Osteoblast (primary cell): ENCODE measurements around the gene TP53I3. TPM values are rescaled to one million over a fixed set of nuclear protein-coding genes. Genes with fewer than 3 reads are reported as not detected.

Experiments
- DNase-seq: peaks from one replicate; pipeline ENCODE4 v3.0.0; 2011; ENCODE audit warnings: low spot score, mixed read lengths; ENCODE audit not compliant: insufficient read length; ENCODE audit errors: missing footprints
- H2AFZ ChIP-seq: 2 replicates; pipeline ENCODE4 v1.6.0; 2011; ENCODE audit warnings: mild to moderate bottlenecking, low read length
- H3K27ac ChIP-seq: 2 replicates; pipeline ENCODE4 v1.5.1; 2011; ENCODE audit warnings: mild to moderate bottlenecking, low read depth, low read length, moderate library complexity
- H3K27me3 ChIP-seq: 2 replicates; pipeline ENCODE4 v1.6.0; 2012; ENCODE audit warnings: mild to moderate bottlenecking, control low read depth, inconsistent platforms, low read length, moderate library complexity; ENCODE audit not compliant: insufficient read depth
- H3K36me3 ChIP-seq: 2 replicates; pipeline ENCODE4 v1.5.1; 2011; ENCODE audit warnings: mild to moderate bottlenecking, low read length, control low read depth, moderate library complexity; ENCODE audit not compliant: insufficient read depth
- H3K4me1 ChIP-seq: 2 replicates; pipeline ENCODE4 v1.5.1; 2011; ENCODE audit warnings: mild to moderate bottlenecking, low read length, control low read depth, moderate library complexity; ENCODE audit not compliant: insufficient read depth
- H3K4me2 ChIP-seq: 2 replicates; pipeline ENCODE4 v1.6.0; 2011; ENCODE audit warnings: mild to moderate bottlenecking, low read length; ENCODE audit not compliant: insufficient read depth
- H3K4me3 ChIP-seq: fragments of 200-600 bp; sonication (generic); 3 replicates; pipeline ENCODE4 v1.5.1; 2012; ENCODE audit warnings: mild to moderate bottlenecking, low read length, inconsistent platforms; ENCODE audit not compliant: insufficient read depth
- H3K79me2 ChIP-seq: 2 replicates; pipeline ENCODE4 v1.6.0; 2012; ENCODE audit warnings: mild to moderate bottlenecking, low read length, control low read depth, inconsistent platforms; ENCODE audit not compliant: insufficient read depth
- H3K9me3 ChIP-seq: 2 replicates; pipeline ENCODE4 v1.5.1; 2011; ENCODE audit warnings: low read depth, low read length, control low read depth
- H4K20me1 ChIP-seq: 2 replicates; pipeline ENCODE4 v1.6.0; 2012; ENCODE audit warnings: mild to moderate bottlenecking, low read length, control low read depth; ENCODE audit not compliant: insufficient read depth
- CTCF ChIP-seq: IDR thresholded peaks from 2 replicates; pipeline ENCODE4 v1.5.1; 2011; ENCODE audit warnings: mild to moderate bottlenecking, low read depth, low read length, moderate library complexity; ENCODE audit errors: extremely low read depth
- total RNA-seq: library from RNA; depleted of rRNA; stranded (reverse); fragments of >200 nt; gene quantifications from 2 replicates; pipeline ENCODE4 v1.2.3, GENCODE V29; 2012

The TP53I3 gene
- total RNA-seq, 1 donor, result 59.4 TPM

- Histone ChIP-seq H2AFZ (peak overlapping the region; percentile 85), H3K4me2 (peak overlapping the region; percentile 86), H3K36me3 (no peaks in the 10 kb centered on the region), H3K4me1 (peaks cover 20% of the 10 kb centered on the region), H3K9me3 (no peaks in the 10 kb centered on the region), H3K27me3 (peaks cover 3% of the 10 kb centered on the region), H4K20me1 (no peaks in the 10 kb centered on the region), H3K27ac (no peak overlapping the region), H3K79me2 (peaks cover 14% of the 10 kb centered on the region), H3K4me3 (peak overlapping the region; percentile 77)
- no peak for TF ChIP-seq CTCF
- peak; percentile 73 for DNase-seq
Measured at GRCh38 chr2:24050041-24050979, 34.3 kb downstream of the TP53I3 start.

- no peak within 1 kb of the TSS for H3K27ac ChIP-seq
- no peaks in the 10 kb centered on the region for H3K36me3 ChIP-seq
- H3K4me3 ChIP-seq, result peak within 1 kb of the TSS; percentile 77
- peaks cover 3% of the 10 kb centered on the region for H3K27me3 ChIP-seq
- no peaks in the 10 kb centered on the region for H4K20me1 ChIP-seq
- H3K9me3 ChIP-seq, result no peaks in the 10 kb centered on the region
- TF ChIP-seq CTCF, result no peak
- peak within 1 kb of the TSS; percentile 85 for H2AFZ ChIP-seq
- H3K4me2 ChIP-seq, result peak within 1 kb of the TSS; percentile 86
- H3K79me2 ChIP-seq, result peaks cover 19% of the 10 kb centered on the region
- DNase-seq, result no peak
- H3K4me1 ChIP-seq, result peaks cover 20% of the 10 kb centered on the region
Measured at GRCh38 chr2:24049485-24050021, 35.1 kb downstream of the TP53I3 start, which contains the start of gene FKBP1B. TSS of gene FKBP1B (plus strand) at chr2:24049741. CDS start at chr2:24049850, 109 bp downstream.

GRCh38 chr2:24048769-24049484, 35.7 kb downstream of the TP53I3 start:
- TF ChIP-seq CTCF, result no peak
- peaks cover 3% of the 10 kb centered on the region for H3K27me3 ChIP-seq
- H3K4me2 ChIP-seq, result peak overlapping the region; percentile 86
- no peak overlapping the region for H3K27ac ChIP-seq
- H3K4me3 ChIP-seq, result peak overlapping the region; percentile 77
- H2AFZ ChIP-seq, result peak overlapping the region; percentile 16
- H3K36me3 ChIP-seq, result no peaks in the 10 kb centered on the region
- no peaks in the 10 kb centered on the region for H4K20me1 ChIP-seq
- peaks cover 20% of the 10 kb centered on the region for H3K4me1 ChIP-seq
- DNase-seq, result peak; percentile 48
- H3K79me2 ChIP-seq, result peaks cover 21% of the 10 kb centered on the region
- no peaks in the 10 kb centered on the region for H3K9me3 ChIP-seq
